Activated CD4-positive, alpha-beta memory T cell treated with anti-CD3 and anti-CD28 coated beads for 36 hours (primary cell): ENCODE measurements around the gene PHACTR1. TPM values are rescaled to one million over a fixed set of nuclear protein-coding genes. Genes with fewer than 3 reads are reported as not detected.
A peak's percentile ranks its signal among the peaks of the same experiment; 100 is the strongest.

ENCODE experiments used
- CTCF ChIA-PET: fragments of 350-600 bp; sonication (Branson Sonifier 250); formaldehyde crosslinking; loops from one replicate; lab custom pipeline; 2021; ENCODE audit warnings: antibody characterized with exemption, inconsistent platforms; lab: Charles Lee
- POLR2A ChIA-PET: fragments of 350-600 bp; sonication (Branson Sonifier 250); formaldehyde crosslinking; loops from one replicate; lab custom pipeline; 2021; ENCODE audit warnings: antibody characterized with exemption; lab: Charles Lee
- DNase-seq: peaks from one replicate; pipeline ENCODE4 v3.0.0-alpha.2; 2020
- H3K27ac Mint-ChIP-seq: one replicate; pipeline ENCODE4 v1.8.0; 2021; ENCODE audit warnings: mixed read lengths
- H3K27me3 Mint-ChIP-seq: one replicate; pipeline ENCODE4 v1.8.0; 2021; ENCODE audit warnings: mixed read lengths
- H3K36me3 Mint-ChIP-seq: one replicate; pipeline ENCODE4 v1.8.0; 2021; ENCODE audit warnings: mixed read lengths
- H3K4me1 Mint-ChIP-seq: one replicate; pipeline ENCODE4 v1.8.0; 2021; ENCODE audit warnings: low read depth, mixed read lengths
- H3K4me3 Mint-ChIP-seq: one replicate; pipeline ENCODE4 v1.8.0; 2021; ENCODE audit warnings: mild to moderate bottlenecking, mixed read lengths
- H3K9me3 Mint-ChIP-seq: one replicate; pipeline ENCODE4 v1.8.0; 2021; ENCODE audit warnings: mixed read lengths
- intact Hi-C: fragments of 100-400 bp; cut with micrococcal nuclease; formaldehyde crosslinking; loops from one replicate; pipeline ENCODE4 v1.15.1; 2023
- total RNA-seq, 2 experiments: library from RNA; stranded (reverse); gene quantifications; one replicate each; pipeline ENCODE4 v1.2.3, GENCODE V29; 2021

PHACTR1 gene
- total RNA-seq, 2 experiments from 2014 or later = not detected

GRCh38 chr6:13183415-13184088, 467.0 kb downstream of the PHACTR1 start:
- CTCF ChIA-PET = no interaction called here
- no peak for DNase-seq
- Mint-ChIP-seq H3K9me3 (no peaks in the 10 kb centered on the region), H3K4me1 (no peaks in the 10 kb centered on the region), H3K27ac (no peak overlapping the region), H3K36me3 (no peaks in the 10 kb centered on the region), H3K4me3 (no peak overlapping the region), H3K27me3 (peaks cover 13% of the 10 kb centered on the region)
- intact Hi-C loops = no loop called here
- POLR2A ChIA-PET = no interaction called here

- POLR2A ChIA-PET = no interaction called here
- no peak overlapping the region for H3K4me3 Mint-ChIP-seq
- no peaks in the 10 kb centered on the region for H3K4me1 Mint-ChIP-seq
- H3K9me3 Mint-ChIP-seq = no peaks in the 10 kb centered on the region
- peaks cover 13% of the 10 kb centered on the region for H3K27me3 Mint-ChIP-seq
- DNase-seq = no peak
- H3K36me3 Mint-ChIP-seq = no peaks in the 10 kb centered on the region
- no peak overlapping the region for H3K27ac Mint-ChIP-seq
- intact Hi-C loops = no loop called here
- CTCF ChIA-PET = no interaction called here
Measured at GRCh38 chr6:13184089-13184468, 467.5 kb downstream of the PHACTR1 start.

- intact Hi-C loops = no loop called here
- POLR2A ChIA-PET = no interaction called here
- Mint-ChIP-seq H3K9me3 (no peaks in the 10 kb centered on the region), H3K27ac (no peak overlapping the region), H3K36me3 (no peaks in the 10 kb centered on the region), H3K4me3 (no peak overlapping the region), H3K4me1 (no peaks in the 10 kb centered on the region), H3K27me3 (peaks cover 13% of the 10 kb centered on the region)
- no peak for DNase-seq
- CTCF ChIA-PET = no interaction called here
Measured at GRCh38 chr6:13184547-13184946, 468.0 kb downstream of the PHACTR1 start.

GRCh38 chr6:13186861-13187260, 470.3 kb downstream of the PHACTR1 start:
- no peak for DNase-seq
- CTCF ChIA-PET = no interaction called here
- H3K9me3 Mint-ChIP-seq = no peaks in the 10 kb centered on the region
- H3K27me3 Mint-ChIP-seq = peaks cover 17% of the 10 kb centered on the region
- intact Hi-C loops = no loop called here
- H3K36me3 Mint-ChIP-seq = no peaks in the 10 kb centered on the region
- no peak overlapping the region for H3K27ac Mint-ChIP-seq
- POLR2A ChIA-PET = no interaction called here
- no peaks in the 10 kb centered on the region for H3K4me1 Mint-ChIP-seq
- no peak overlapping the region for H3K4me3 Mint-ChIP-seq

- CTCF ChIA-PET = no interaction called here
Measured at GRCh38 chr6:13187692-13188091, 471.1 kb downstream of the PHACTR1 start.

GRCh38 chr6:13188306-13188705, 471.7 kb downstream of the PHACTR1 start:
- Mint-ChIP-seq H3K9me3 (no peaks in the 10 kb centered on the region), H3K36me3 (no peaks in the 10 kb centered on the region), H3K27me3 (peaks cover 18% of the 10 kb centered on the region), H3K4me1 (no peaks in the 10 kb centered on the region), H3K27ac (no peak overlapping the region), H3K4me3 (no peak overlapping the region)
- intact Hi-C loops = no loop called here
- no peak for DNase-seq
- ChIA-PET POLR2A (no interaction called here), CTCF (no interaction called here)

More at GRCh38 chr6:13187692-13188091, 471.1 kb downstream of the PHACTR1 start:
- H3K9me3 Mint-ChIP-seq = no peaks in the 10 kb centered on the region
- H3K4me3 Mint-ChIP-seq = no peak overlapping the region
- no peaks in the 10 kb centered on the region for H3K36me3 Mint-ChIP-seq
- no peaks in the 10 kb centered on the region for H3K4me1 Mint-ChIP-seq
- peaks cover 15% of the 10 kb centered on the region for H3K27me3 Mint-ChIP-seq
- POLR2A ChIA-PET = no interaction called here
- intact Hi-C loops = no loop called here
- no peak overlapping the region for H3K27ac Mint-ChIP-seq
- DNase-seq = no peak

- H3K9me3 Mint-ChIP-seq = no peaks in the 10 kb centered on the region
- intact Hi-C loops = no loop called here
- POLR2A ChIA-PET = no interaction called here
- no peak overlapping the region for H3K27ac Mint-ChIP-seq
- CTCF ChIA-PET = no interaction called here
- no peak for DNase-seq
- H3K27me3 Mint-ChIP-seq = peaks cover 18% of the 10 kb centered on the region
- H3K4me1 Mint-ChIP-seq = no peaks in the 10 kb centered on the region
- H3K4me3 Mint-ChIP-seq = no peak overlapping the region
- no peaks in the 10 kb centered on the region for H3K36me3 Mint-ChIP-seq
Measured at GRCh38 chr6:13189710-13190109, 473.1 kb downstream of the PHACTR1 start.

GRCh38 chr6:13190376-13190775, 473.8 kb downstream of the PHACTR1 start:
- no peaks in the 10 kb centered on the region for H3K9me3 Mint-ChIP-seq
- H3K36me3 Mint-ChIP-seq = no peaks in the 10 kb centered on the region
- H3K4me1 Mint-ChIP-seq = no peaks in the 10 kb centered on the region
- POLR2A ChIA-PET = no interaction called here
- H3K4me3 Mint-ChIP-seq = no peak overlapping the region
- H3K27ac Mint-ChIP-seq = no peak overlapping the region
- no peak for DNase-seq
- CTCF ChIA-PET = interaction anchor here (0.6 kb wide), 1 partner anchor 161 kb away, joined by 4 read pairs; no protein-coding TSS in a partner anchor
- intact Hi-C loops = no loop called here
- peaks cover 15% of the 10 kb centered on the region for H3K27me3 Mint-ChIP-seq

- intact Hi-C loops = no loop called here
- no peaks in the 10 kb centered on the region for H3K9me3 Mint-ChIP-seq
- ChIA-PET POLR2A (no interaction called here), CTCF (interaction anchor here (1.3 kb wide), 1 partner anchor 140 kb away, joined by 3 read pairs; no protein-coding TSS in a partner anchor)
- peaks cover 12% of the 10 kb centered on the region for H3K27me3 Mint-ChIP-seq
- no peak for DNase-seq
- H3K4me3 Mint-ChIP-seq = no peak overlapping the region
- no peaks in the 10 kb centered on the region for H3K4me1 Mint-ChIP-seq
- H3K27ac Mint-ChIP-seq = no peak overlapping the region
- no peaks in the 10 kb centered on the region for H3K36me3 Mint-ChIP-seq
Measured at GRCh38 chr6:13191461-13191860, 474.9 kb downstream of the PHACTR1 start.

- no peak overlapping the region for H3K4me3 Mint-ChIP-seq
- no peaks in the 10 kb centered on the region for H3K4me1 Mint-ChIP-seq
- intact Hi-C loops = loop anchor here (1.0 kb wide), 1 partner anchor 137 kb away; no protein-coding TSS in a partner anchor
- ChIA-PET CTCF (interaction anchor here (1.3 to 2.7 kb wide), 4 partner anchors 83 to 138 kb away, joined by 4 to 27 read pairs (median 6); partner anchors contain the start of gene TBC1D7), POLR2A (no interaction called here)
- no peak overlapping the region for H3K27ac Mint-ChIP-seq
- H3K27me3 Mint-ChIP-seq = peaks cover 12% of the 10 kb centered on the region
- no peaks in the 10 kb centered on the region for H3K36me3 Mint-ChIP-seq
- peak; percentile 27 for DNase-seq
- H3K9me3 Mint-ChIP-seq = no peaks in the 10 kb centered on the region
Measured at GRCh38 chr6:13194852-13195251, 478.3 kb downstream of the PHACTR1 start.

GRCh38 chr6:13195803-13196202, 479.2 kb downstream of the PHACTR1 start:
- no peak overlapping the region for H3K27ac Mint-ChIP-seq
- no peaks in the 10 kb centered on the region for H3K36me3 Mint-ChIP-seq
- peaks cover 8% of the 10 kb centered on the region for H3K27me3 Mint-ChIP-seq
- DNase-seq = no peak
- no peak overlapping the region for H3K4me3 Mint-ChIP-seq
- ChIA-PET POLR2A (no interaction called here), CTCF (interaction anchor here (1.0 to 2.7 kb wide), 3 partner anchors 73 to 134 kb away, joined by 3 to 27 read pairs (median 5); partner anchors contain the start of gene TBC1D7)
- no peaks in the 10 kb centered on the region for H3K4me1 Mint-ChIP-seq
- H3K9me3 Mint-ChIP-seq = no peaks in the 10 kb centered on the region
- intact Hi-C loops = loop anchor here (1.0 kb wide), 1 partner anchor 136 kb away; no protein-coding TSS in a partner anchor

GRCh38 chr6:13198168-13198567, 481.6 kb downstream of the PHACTR1 start:
- intact Hi-C loops = no loop called here
- H3K27ac Mint-ChIP-seq = no peak overlapping the region
- H3K4me3 Mint-ChIP-seq = no peak overlapping the region
- H3K4me1 Mint-ChIP-seq = no peaks in the 10 kb centered on the region
- POLR2A ChIA-PET = no interaction called here
- H3K36me3 Mint-ChIP-seq = no peaks in the 10 kb centered on the region
- H3K9me3 Mint-ChIP-seq = no peaks in the 10 kb centered on the region
- CTCF ChIA-PET = no interaction called here
- H3K27me3 Mint-ChIP-seq = peaks cover 3% of the 10 kb centered on the region
- DNase-seq = no peak

GRCh38 chr6:13201336-13201735, 484.8 kb downstream of the PHACTR1 start:
- Mint-ChIP-seq H3K36me3 (no peaks in the 10 kb centered on the region), H3K9me3 (no peaks in the 10 kb centered on the region), H3K27ac (no peak overlapping the region), H3K4me1 (no peaks in the 10 kb centered on the region), H3K27me3 (no peaks in the 10 kb centered on the region), H3K4me3 (no peak overlapping the region)
- intact Hi-C loops = no loop called here
- ChIA-PET CTCF (interaction anchor here (1.1 kb wide), 1 partner anchor 290 kb away, joined by 4 read pairs; no protein-coding TSS in a partner anchor), POLR2A (no interaction called here)
- no peak for DNase-seq
